ENCODE data around the gene TFPI.
"Not testable (repeated sequence)": the region's sequence is repeated elsewhere in the genome, so short reads cannot be mapped to it uniquely, and the experiment has no call there.

The TFPI gene

GRCh38 chr2:187554011-187554703, at the start of gene TFPI:
Gene TFPI, minus strand, starts transcription at chr2:187554435. Its CDS starts 50,667 bp downstream, at chr2:187503768.
- DNase-seq = no peak

GRCh38 chr2:187594801-187595200, 40.6 kb upstream of the TFPI start:
- no peak for DNase-seq

- no peak for DNase-seq
These were observed 39.5 kb upstream of the TFPI start for GRCh38 chr2:187593697-187594096.

DNA sequence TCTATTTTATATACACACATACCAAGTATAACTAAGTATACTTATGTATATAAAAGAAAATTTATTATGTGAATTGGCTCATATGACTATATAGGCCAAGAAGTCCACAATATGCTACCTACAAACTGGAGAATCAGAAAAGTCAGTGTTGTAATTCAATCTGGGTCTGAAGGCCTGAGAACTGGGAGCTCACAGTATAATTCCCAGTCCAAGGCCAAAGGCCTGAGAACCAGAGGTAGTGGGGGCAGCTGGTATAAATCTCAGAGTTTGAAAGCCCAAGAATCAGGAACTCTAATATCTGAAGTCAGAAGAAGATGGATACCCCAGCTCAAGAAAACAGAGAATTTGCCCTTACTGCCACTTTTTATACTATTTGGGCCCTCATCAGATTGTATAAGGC, 38.9 kb upstream of the TFPI start:
- DNase-seq = no peak

GRCh38 chr2:187590175-187590574, 35.9 kb upstream of the TFPI start:
- DNase-seq = no peak

GRCh38 chr2:187586011-187586641, 31.9 kb upstream of the TFPI start:
- no peak for DNase-seq

DNA sequence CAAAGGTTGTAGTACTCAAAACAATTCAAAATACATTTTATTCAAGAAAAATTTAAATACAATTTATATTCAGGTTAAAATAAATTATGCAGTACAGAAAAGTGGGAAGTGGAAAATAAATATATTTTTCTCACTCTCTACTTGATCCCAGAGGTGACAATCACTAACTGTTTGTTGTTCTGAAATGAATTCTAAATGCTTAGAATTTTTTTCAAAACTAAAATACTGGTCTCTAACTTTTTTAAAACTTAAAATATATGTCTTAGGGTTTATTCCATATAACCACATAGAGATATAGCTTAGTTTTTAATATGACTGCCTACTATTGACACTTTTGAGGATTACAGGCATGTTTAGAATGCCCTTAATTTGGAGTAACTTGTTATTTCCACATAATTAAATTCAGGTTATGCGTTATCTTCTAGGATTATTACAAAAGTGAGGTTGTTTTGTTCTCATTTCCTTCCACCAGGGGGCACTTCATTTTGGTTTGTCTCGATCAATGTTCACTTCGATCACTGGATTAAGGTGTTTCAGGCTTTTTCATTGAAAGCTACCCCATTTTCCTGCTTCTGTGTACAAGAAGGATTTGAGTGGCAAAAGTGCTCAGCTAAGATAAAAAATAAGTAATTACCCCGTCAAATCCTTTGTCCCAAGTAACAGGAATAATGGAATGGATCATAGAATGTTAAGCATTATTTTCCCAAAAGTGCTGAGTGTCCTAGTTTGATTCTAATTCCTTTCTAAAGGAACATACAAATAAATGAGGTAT, 27.1 kb upstream of the TFPI start:
- no peak for DNase-seq

DNA sequence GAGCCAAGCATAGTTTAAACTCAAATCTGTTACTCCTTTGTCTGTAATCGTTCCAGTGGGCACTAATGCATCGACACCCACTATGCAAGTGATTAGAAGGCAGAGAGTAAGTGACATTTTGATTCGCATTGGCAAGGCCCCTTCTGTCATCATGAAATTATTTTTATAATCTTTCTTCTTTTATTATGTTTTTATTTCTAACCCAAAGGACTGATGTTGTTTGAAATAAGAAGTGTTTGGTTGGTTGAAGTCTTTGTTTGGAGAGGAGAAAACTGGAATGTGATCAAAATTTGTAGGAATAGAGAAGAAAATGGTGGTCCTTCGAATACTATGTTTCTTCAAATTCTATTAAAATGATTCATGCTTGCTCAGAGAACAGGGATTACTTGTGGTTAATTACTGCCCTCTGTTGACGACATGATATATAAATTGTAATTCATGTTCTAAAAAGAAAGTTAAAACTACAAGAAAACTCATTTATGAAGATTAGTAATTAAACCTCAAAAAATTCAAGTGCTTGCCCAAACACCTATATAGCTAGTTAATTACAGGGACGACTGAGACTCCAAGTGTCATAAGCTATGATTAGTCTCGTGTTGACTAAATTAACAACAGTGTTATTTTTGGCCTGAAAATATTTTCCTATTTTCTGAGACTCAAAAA, 26.4 kb upstream of the TFPI start:
- no peak for DNase-seq

DNA sequence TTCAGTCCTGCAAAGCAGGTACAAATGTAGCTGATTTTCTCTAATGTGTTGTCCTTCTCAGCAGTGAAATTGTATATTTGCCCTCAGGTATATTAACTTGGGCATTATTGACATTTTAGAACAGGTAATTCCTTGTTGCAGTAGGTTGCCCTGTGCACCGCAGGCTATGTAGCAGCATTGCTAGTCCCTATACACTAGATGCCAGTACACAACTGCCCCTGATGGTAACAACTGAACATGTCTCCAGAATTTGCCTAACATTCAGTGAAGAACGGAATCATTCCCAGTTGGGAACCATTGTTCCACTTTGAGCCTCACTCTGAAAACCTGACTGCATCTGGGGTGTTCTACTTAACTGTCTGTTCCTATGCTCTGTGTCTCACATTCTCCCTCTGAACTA, 23.1 kb upstream of the TFPI start:
- DNase-seq = no peak

DNA sequence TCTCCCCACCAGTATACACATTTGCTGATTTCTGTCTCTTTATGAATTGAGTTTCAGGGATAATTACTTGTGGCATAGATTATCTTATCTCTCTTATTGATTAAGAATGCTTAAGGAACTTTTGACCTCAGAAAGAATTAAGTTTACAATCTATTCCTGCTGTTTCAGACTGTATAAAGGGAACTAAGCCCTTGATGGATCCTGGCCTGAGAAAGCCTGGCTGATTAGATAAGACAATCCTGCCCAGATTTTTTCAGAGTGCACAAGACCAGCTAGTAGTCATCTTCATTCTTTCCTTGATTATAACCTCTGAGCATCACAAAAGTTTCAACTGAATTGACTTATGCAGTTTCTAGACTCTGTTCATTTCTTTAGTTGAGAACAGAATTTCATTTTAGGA, 22.7 kb upstream of the TFPI start:
- DNase-seq = no peak

GRCh38 chr2:187575751-187576067, 21.5 kb upstream of the TFPI start:
- DNase-seq = no peak

DNA sequence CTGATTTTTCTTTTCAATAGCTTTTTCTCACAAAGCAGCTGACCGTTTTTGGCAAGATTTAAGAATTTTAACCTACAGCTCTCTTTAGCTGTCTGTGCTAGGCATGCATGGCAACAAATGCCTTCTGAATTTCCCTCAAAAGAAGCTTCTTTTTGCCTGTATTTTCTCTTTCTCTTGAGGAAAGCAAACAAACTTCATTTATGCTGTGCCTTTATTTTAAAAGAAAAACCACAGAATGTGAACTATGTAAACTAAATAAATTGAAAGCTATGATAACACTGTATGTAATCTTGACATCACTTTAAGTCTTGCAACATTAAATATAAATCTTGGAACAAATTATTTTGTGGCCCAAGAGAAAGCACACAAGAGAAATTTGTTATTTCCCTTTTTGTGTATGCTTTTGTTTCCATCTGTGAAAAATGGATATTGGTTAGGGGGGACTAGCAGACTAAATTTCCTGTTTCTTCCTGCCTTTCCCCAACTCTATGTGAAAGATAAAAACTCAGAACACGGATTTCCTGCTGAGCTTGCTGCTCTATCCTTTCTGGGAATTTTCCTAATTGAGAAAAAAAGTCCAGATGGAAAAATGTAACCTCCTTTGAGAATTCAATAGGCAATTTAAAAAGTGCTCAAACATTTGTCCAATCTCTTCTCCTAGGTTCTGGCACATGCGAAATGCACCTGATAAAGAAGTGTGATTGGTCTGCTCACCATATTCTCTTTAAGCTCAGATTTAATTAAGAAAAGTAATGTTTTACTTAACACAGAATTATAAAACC, 20.9 kb upstream of the TFPI start:
- no peak for DNase-seq

GRCh38 chr2:187573722-187574121, 19.5 kb upstream of the TFPI start:
- no peak for DNase-seq

DNA sequence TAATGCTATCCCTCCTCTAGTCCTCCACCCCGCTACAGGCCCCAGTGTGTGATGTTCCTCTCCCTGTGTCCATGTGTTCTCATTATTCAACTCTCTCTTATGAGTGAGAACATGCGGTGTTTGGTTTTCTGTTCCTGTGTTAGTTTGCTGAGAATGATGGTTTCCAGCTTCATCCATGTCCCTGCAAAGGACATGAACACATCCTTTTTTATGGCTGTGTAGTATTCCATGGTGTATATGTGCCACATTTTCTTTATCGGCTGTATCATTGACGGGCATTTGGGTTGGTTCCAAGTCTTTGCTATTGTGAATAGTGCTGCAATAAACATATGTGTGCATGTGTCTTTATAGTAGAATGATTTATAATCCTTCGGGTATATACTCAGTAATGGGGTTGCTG, 17.8 kb upstream of the TFPI start:
- DNase-seq = not testable (repeated sequence)

DNA sequence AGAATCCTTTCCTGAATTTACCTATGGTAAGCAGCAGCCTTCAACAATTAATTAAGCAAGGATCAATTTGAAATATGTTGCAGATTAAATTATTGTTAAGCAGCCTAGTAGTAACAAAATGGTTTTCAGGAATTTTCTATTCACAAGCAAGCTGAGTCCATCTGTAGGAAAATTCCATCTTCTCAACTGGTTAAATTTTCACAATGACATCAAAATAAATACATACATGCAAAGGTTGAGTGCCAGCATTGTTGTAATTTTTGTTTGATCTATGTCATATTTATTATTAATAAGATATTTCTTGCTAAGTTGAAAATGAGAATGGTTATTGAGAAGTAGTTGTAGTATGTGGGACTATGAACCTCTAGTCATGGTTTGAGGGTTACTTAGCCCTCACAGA, 15.3 kb upstream of the TFPI start:
- no peak for DNase-seq

DNA sequence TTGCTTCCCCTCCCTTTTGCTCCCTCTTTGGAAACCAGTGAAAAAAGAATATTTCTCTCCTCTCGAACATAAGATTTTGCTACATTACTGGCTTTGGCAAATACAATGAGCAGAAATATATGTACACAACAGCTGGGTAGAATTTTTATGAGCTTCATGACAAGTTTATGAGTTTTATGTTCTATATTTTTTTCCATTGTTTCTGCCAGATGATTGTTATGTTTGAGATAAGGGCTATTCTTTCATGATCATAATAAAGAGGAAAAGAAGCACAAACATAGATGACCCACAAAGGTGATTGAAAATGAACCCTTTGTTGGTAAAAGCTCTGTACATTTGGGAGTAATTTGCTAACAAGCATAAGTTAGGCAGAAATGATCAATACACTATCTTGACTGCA, 14.8 kb upstream of the TFPI start:
- DNase-seq = no peak

DNA sequence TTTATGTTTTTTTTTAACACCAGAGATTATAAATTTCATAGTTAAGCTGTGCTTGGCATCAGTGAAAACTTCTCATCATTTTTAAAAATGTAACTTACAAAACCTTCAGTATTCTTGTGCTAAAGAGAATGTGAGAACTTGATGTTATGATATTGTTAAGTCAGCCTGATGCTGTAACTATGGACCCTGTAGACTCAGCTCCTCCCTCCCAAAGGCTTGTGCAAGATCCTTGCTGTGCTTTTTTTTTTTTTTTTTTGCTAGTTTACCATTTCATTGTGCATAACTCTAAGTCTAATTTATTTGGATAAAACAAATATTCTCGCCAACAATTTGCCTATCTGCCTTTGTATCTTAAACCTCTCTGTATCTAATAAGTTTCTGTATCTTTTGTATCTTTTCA, 12.9 kb upstream of the TFPI start:
- no peak for DNase-seq

GRCh38 chr2:187566712-187567111, 12.5 kb upstream of the TFPI start:
- DNase-seq = no peak

DNA sequence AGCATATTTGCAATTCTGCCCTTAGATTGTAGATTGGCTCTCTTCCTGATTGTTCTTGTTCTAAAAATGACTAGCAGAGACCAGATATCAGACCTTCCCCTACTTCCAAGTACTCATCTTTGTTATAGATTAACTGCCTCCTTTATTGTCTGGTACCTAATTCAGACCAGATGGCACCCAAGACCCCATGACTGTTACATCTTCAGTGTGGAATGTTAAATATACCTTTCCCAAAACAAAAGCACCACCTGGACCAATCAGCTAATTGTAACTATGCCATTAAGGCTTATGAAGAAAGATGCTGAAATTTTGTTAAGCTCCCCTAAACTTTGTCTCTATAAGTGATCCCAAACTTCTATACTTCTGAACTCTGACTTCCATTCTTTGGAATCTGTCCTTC, 12.0 kb upstream of the TFPI start:
- no peak for DNase-seq

GRCh38 chr2:187565618-187566017, 11.4 kb upstream of the TFPI start:
- DNase-seq = not testable (repeated sequence)

- DNase-seq = not testable (repeated sequence)
These were observed 2.3 kb upstream of the TFPI start for GRCh38 chr2:187556493-187556892.

DNA sequence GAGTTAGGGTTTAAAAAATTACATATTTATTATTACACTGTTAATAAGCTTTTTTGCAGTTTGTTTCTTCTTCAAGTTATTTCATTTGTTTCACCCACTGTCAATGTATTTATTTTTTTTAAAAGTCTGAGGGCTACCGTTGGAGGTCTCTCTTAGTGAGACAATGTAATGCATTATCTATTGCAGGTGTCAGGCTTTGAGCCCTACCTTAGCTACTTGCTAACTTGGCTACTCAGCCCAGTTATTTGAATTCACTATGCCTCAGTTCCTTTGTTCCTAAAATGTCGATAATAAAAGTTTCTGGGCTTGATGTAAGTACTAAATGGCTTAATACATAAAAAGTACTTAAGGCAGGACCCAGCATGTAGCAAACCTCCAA, 458 bp upstream of the TFPI start:
- no peak for DNase-seq

Data from stimulated activated naive CD4-positive, alpha-beta T cell treated with Interleukin-2 at 50 U/mL for 16 hours (primary cell).